ENCODE measurements around the gene BCKDHA. TPM values are rescaled to one million over a fixed set of nuclear protein-coding genes. Genes with fewer than 3 reads are reported as not detected.
A peak's percentile ranks its signal among the peaks of the same experiment; 100 is the strongest.

BCKDHA gene
- total RNA-seq, 4 donors from 2014 or later, result 64.3 to 116 (median 70.1) TPM

DNA sequence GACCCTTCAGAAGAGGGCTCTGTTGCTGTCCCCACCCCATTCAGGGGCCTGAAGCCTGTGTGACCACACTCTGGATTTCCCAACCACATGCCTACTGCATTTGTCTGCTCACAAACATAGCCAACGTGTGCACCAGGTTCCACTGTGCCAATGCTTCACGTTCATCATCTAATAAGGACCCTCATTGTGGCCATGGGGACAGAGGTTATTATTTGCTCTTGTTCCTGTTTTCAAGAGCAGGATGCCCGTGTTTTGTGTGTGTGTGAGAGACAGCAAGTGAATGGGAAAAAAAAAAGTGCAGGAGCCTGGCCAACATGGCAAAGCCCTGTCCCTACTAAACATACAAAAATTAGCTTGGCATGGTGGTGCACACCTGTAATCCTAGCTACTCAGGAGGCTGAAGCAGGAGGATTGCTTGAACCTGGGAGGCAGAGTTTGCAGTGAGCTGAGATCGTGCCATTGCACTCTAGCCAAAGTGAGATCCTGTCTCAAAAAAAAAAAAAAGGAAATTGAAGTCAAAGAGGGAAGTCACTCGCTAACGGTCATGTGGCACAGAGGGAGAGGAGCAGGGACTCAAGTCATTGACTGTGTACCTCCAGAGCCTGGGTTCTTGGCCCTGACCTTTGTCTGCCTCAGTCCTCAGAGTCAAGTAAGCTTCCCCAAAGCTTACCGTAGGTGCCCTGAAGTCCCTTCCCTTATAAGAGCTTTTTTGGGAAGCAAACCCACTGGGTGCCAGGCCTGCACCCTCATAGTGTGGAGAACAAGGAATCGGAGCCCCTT lies 22.7 kb downstream of the BCKDHA start:
- peak in 1 of 2 donors; percentile 47 for DNase-seq (ENCODE audit: low spot score in 2 of 2)
- no peak overlapping the region for H3K4me3 ChIP-seq (ENCODE audit: low read depth, poor library complexity, severe bottlenecking)
- WGBS, 2 donors, result 78% methylated on average over 8 of the region's 8 CpGs
- TF ChIP-seq POLR2A (IDR thresholded peaks at IDR 0.05), result no peak
- TF ChIP-seq, protein P1, sequence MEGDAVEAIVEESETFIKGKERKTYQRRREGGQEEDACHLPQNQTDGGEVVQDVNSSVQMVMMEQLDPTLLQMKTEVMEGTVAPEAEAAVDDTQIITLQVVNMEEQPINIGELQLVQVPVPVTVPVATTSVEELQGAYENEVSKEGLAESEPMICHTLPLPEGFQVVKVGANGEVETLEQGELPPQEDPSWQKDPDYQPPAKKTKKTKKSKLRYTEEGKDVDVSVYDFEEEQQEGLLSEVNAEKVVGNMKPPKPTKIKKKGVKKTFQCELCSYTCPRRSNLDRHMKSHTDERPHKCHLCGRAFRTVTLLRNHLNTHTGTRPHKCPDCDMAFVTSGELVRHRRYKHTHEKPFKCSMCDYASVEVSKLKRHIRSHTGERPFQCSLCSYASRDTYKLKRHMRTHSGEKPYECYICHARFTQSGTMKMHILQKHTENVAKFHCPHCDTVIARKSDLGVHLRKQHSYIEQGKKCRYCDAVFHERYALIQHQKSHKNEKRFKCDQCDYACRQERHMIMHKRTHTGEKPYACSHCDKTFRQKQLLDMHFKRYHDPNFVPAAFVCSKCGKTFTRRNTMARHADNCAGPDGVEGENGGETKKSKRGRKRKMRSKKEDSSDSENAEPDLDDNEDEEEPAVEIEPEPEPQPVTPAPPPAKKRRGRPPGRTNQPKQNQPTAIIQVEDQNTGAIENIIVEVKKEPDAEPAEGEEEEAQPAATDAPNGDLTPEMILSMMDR (IDR thresholded peaks at IDR 0.05), result no peak
- intact Hi-C loops (cut with DNase I; ENCODE audit: low total_unique reads), result no loop called here

DNA sequence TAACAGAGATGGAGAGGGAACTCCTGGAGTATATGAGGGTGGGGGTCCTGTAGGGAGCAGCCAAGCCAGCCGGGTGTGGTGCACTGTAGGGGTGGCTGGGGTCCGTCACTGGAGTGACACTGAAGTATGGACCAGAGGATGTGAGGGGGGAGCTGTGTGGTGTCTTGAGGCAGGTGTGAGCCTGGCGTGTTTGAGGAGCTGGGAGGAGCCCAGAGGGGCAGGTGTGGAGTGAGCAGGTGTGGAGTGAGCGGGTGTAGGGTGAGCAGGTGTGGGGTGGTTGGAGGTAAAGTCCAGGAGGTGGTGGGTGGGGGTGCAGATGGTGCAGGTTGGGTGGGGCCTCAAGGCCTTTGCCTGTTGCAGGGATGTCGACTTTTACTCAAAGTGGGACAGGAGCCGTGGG lies 23.7 kb downstream of the BCKDHA start:
- TF ChIP-seq POLR2A (IDR thresholded peaks at IDR 0.05), result no peak
- TF ChIP-seq, protein P1 (IDR thresholded peaks at IDR 0.05), result no peak
- H3K4me3 ChIP-seq (ENCODE audit: low read depth, poor library complexity, severe bottlenecking), result no peak overlapping the region
- no peak for DNase-seq (ENCODE audit: low spot score in 2 of 2)
- intact Hi-C loops (cut with DNase I; ENCODE audit: low total_unique reads), result no loop called here
- WGBS, 2 donors, result 78 to 83% methylated on average over 6 of the region's 6 CpGs

DNA sequence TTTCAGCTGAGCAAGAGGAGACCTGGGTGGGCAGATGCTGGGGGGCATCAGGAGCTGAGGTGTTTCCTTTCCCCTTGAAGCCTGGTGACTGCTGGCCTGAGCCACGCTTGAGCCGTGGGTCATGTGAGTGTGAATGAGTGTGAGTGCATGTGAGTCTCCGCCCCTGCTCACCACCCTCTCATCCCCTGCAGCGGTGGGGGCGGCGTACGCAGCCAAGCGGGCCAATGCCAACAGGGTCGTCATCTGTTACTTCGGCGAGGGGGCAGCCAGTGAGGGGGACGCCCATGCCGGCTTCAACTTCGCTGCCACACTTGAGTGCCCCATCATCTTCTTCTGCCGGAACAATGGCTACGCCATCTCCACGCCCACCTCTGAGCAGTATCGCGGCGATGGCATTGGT lies 24.4 kb downstream of the BCKDHA start:
- TF ChIP-seq, protein P1 (IDR thresholded peaks at IDR 0.05), result no peak
- TF ChIP-seq POLR2A (IDR thresholded peaks at IDR 0.05), result no peak
- H3K4me3 ChIP-seq (ENCODE audit: low read depth, poor library complexity, severe bottlenecking), result no peak overlapping the region
- 91 to 93% methylated on average over 20 of the region's 20 CpGs for WGBS, 2 donors
- intact Hi-C loops (cut with DNase I; ENCODE audit: low total_unique reads), result no loop called here
- DNase-seq (ENCODE audit: low spot score in 2 of 2), result no peak

DNA sequence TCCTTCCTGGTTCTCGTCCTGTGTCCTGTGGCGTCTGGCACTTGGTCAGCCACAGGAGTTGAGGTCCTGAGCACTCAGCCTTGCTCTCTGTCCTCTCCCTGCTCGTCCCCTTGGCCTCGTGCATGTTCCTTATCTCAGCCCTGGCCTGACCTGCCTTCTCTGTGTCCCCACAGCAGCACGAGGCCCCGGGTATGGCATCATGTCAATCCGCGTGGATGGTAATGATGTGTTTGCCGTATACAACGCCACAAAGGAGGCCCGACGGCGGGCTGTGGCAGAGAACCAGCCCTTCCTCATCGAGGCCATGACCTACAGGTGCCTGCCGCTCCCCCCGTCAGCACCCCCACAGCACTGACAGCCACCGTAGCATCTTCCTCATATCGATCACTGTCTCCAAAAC lies 24.8 kb downstream of the BCKDHA start:
- intact Hi-C loops (cut with DNase I; ENCODE audit: low total_unique reads), result no loop called here

DNA sequence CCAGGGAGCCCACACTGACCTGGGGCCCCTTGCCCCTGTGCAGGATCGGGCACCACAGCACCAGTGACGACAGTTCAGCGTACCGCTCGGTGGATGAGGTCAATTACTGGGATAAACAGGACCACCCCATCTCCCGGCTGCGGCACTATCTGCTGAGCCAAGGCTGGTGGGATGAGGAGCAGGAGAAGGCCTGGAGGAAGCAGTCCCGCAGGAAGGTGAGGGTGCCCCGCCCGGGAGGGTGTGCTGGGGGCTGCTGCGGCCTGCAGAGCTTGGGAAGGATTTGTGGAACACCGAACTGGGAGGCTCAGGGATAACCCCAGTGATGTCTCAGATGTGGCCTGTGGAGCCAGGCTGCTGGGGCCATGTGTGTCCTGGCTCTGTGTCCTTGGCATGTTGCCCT lies 25.3 kb downstream of the BCKDHA start:
- no peak overlapping the region for H3K4me3 ChIP-seq (ENCODE audit: low read depth, poor library complexity, severe bottlenecking)
- TF ChIP-seq, protein P1 (IDR thresholded peaks at IDR 0.05), result no peak
- TF ChIP-seq POLR2A (IDR thresholded peaks at IDR 0.05), result no peak
- intact Hi-C loops (cut with DNase I; ENCODE audit: low total_unique reads), result no loop called here
- DNase-seq (ENCODE audit: low spot score in 2 of 2), result no peak
- 94 to 95% methylated on average over 12 of the region's 12 CpGs for WGBS, 2 donors

More for the DNA sequence above, 24.8 kb downstream of the BCKDHA start:
- DNase-seq (ENCODE audit: low spot score in 2 of 2), result no peak
- TF ChIP-seq, protein P1 (IDR thresholded peaks at IDR 0.05), result no peak
- TF ChIP-seq POLR2A (IDR thresholded peaks at IDR 0.05), result no peak
- H3K4me3 ChIP-seq (ENCODE audit: low read depth, poor library complexity, severe bottlenecking), result no peak overlapping the region
- 84 to 89% methylated on average over 18 of the region's 18 CpGs for WGBS, 2 donors

Data from lower leg skin (tissue), 4 donors.